ENCODE measurements around the gene GLA. TPM values are rescaled to one million over a fixed set of nuclear protein-coding genes. Genes with fewer than 3 reads are reported as not detected.
A peak's percentile ranks its signal among the peaks of the same experiment; 100 is the strongest.

Gene GLA
- total and polyA plus RNA-seq, 9 of the 15 experiments (the other 6 are each of a cell fraction or from before 2014, with no cell fraction given): 41.7 to 146 (median 73.8) TPM

GRCh38 chrX:101390664-101391525 is 16.8 kb downstream of the GLA start, which contains the start of gene RPL36A:
RPL36A (plus strand) TSS chrX:101391011; CDS start chrX:101391044, 33 bp downstream.
- H3K27ac ChIP-seq (ENCODE audit: extremely low read depth, low read depth, low read length): peak within 1 kb of the TSS; percentile 95
- no peaks in the 10 kb centered on the region for H3K9me3 ChIP-seq (replicated peaks; ENCODE audit: control insufficient read depth, insufficient read depth, low read depth, low read length)
- in situ Hi-C loops (cut with MboI): no loop called here
- H3K4me1 ChIP-seq (replicated peaks in 1 of 2; ENCODE audit: control insufficient read depth in 2 of 2, insufficient read depth in 2 of 2, low read length in 2 of 2): peaks cover 4 to 23% of the 10 kb centered on the region in 2 experiments
- intact Hi-C loops (cut with micrococcal nuclease): loop anchor here (2.0 kb wide), 2 partner anchors 18 to 42 kb away; partner anchors contain the start of genes HNRNPH2 and TIMM8A
- TSS peak; percentile 66 for BruUV-seq (replicated peaks)
- POLR2A ChIA-PET: interaction anchor here (0.6 to 3.0 kb wide), 19 partner anchors 8 to 1975 kb away, joined by 3 to 24 read pairs (median 5); partner anchors contain the start of genes GLA, HNRNPH2, TIMM8A and ZMAT1
- peak within 1 kb of the TSS; percentile 94 to 99 for H3K9ac ChIP-seq (ENCODE audit: insufficient read depth in 1 of 2, low read depth in 2 of 2, low read length in 2 of 2)
- no peaks in the 10 kb centered on the region for H3K9me1 ChIP-seq (ENCODE audit: control insufficient read depth, insufficient read depth, low read length)
- DNase-seq (ENCODE audit: extremely low read depth in 1 of 4, low spot score in 3 of 4) (peak; percentile 77 to 96 (median 84)), FAIRE-seq (peak; percentile 90), ATAC-seq (peak; percentile 87)
- H3K79me2 ChIP-seq (ENCODE audit: control insufficient read depth, insufficient read depth, low read length): peaks cover 62% of the 10 kb centered on the region
- peak within 1 kb of the TSS; percentile 94 for H2AFZ ChIP-seq (ENCODE audit: low read depth, low read length)
- H3K4me3 ChIP-seq: peak within 1 kb of the TSS; percentile 91
- H3K4me2 ChIP-seq (ENCODE audit: insufficient read depth, low read length): peak within 1 kb of the TSS; percentile 98
- peaks cover 5% of the 10 kb centered on the region; the same call in 1 of the 2 replicates for H4K20me1 ChIP-seq (replicated peaks; ENCODE audit: control insufficient read depth, insufficient read depth, low read length)
- under 1% methylated on average over 33 of the region's 47 CpGs for WGBS (ENCODE audit: insufficient coverage, low coverage, missing lambda C conversion rate)
- H3K36me3 ChIP-seq (ENCODE audit: control insufficient read depth, insufficient read depth, low read length): peaks cover 47% of the 10 kb centered on the region
- H3K27me3 ChIP-seq (ENCODE audit: control insufficient read depth in 2 of 2, insufficient read depth in 2 of 2, low read length in 2 of 2): no peaks in the 10 kb centered on the region
- CTCF ChIA-PET (ENCODE audit: low intra/inter-chr PET ratio): no interaction called here
- TF ChIP-seq U2AF1 (optimal IDR thresholded peaks at IDR 0.05; ENCODE audit: low read depth, low read length) (no peak), BCLAF1 (IDR thresholded peaks at IDR 0.05; ENCODE audit: borderline replicate concordance in 1 of 2, control insufficient read depth in 1 of 2, low read depth in 2 of 2, low read length in 1 of 2) (peak in 1 of 2 experiments; percentile 81; a peak in 1 of 4 replicates), ZNF24 (IDR thresholded peaks at IDR 0.05) (peak; percentile 44; the same call in 1 of the 2 replicates), RBM34 (IDR thresholded peaks at IDR 0.05; ENCODE audit: borderline replicate concordance, insufficient read depth, low read length) (no peak), FOXK1 (CRISPR knock-in tag; IDR thresholded peaks at IDR 0.05; ENCODE audit: borderline replicate concordance) (no peak; the same call in 1 of the 2 replicates), ZFP1 (CRISPR knock-in tag; IDR thresholded peaks at IDR 0.05) (no peak), DPF2 (IDR thresholded peaks at IDR 0.05) (0 out of 2 replicates have a peak, but pooled peaks have one; percentile 10), KAT2B (IDR thresholded peaks at IDR 0.05; ENCODE audit: low read depth, low read length) (no peak), SAP30 (IDR thresholded peaks at IDR 0.05; ENCODE audit: borderline replicate concordance, insufficient read depth, low read depth, low read length, poor library complexity, severe bottlenecking) (no peak), CREBBP (IDR thresholded peaks at IDR 0.05; ENCODE audit: low read depth, low read length) (no peak), NBN (IDR thresholded peaks at IDR 0.05; ENCODE audit: low read depth) (peak; percentile 65; the same call in 1 of the 2 replicates), ELF2 (CRISPR knock-in tag; IDR thresholded peaks at IDR 0.05) (peak; percentile 76), ZNF780A (CRISPR knock-in tag; IDR thresholded peaks at IDR 0.05) (no peak), BCL6 (CRISPR knock-in tag; IDR thresholded peaks at IDR 0.05) (no peak)
- TF ChIP-seq, protein P1, sequence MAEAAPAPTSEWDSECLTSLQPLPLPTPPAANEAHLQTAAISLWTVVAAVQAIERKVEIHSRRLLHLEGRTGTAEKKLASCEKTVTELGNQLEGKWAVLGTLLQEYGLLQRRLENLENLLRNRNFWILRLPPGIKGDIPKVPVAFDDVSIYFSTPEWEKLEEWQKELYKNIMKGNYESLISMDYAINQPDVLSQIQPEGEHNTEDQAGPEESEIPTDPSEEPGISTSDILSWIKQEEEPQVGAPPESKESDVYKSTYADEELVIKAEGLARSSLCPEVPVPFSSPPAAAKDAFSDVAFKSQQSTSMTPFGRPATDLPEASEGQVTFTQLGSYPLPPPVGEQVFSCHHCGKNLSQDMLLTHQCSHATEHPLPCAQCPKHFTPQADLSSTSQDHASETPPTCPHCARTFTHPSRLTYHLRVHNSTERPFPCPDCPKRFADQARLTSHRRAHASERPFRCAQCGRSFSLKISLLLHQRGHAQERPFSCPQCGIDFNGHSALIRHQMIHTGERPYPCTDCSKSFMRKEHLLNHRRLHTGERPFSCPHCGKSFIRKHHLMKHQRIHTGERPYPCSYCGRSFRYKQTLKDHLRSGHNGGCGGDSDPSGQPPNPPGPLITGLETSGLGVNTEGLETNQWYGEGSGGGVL (CRISPR knock-in tag; IDR thresholded peaks at IDR 0.05): no peak
- TF ChIP-seq, protein P2, sequence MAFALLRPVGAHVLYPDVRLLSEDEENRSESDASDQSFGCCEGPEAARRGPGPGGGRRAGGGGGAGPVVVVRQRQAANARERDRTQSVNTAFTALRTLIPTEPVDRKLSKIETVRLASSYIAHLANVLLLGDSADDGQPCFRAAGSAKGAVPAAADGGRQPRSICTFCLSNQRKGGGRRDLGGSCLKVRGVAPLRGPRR (CRISPR knock-in tag; IDR thresholded peaks at IDR 0.05): no peak

Measured in K562 (cell line).